Lower leg skin (tissue), 3 donors: ENCODE results near the gene FARS2.

Experiments
- CTCF ChIP-seq, 3 donors: fragments of 450-650 bp; IDR thresholded peaks; one replicate each; pipeline ENCODE4 v1.5.1; 2016; ENCODE audit warnings: antibody characterized with exemption in 3 of 3, mild to moderate bottlenecking in 3 of 3, moderate library complexity in 2 of 3
- POLR2A ChIP-seq, 2 donors: fragments of 450-650 bp; IDR thresholded peaks; one replicate each; pipeline ENCODE4 v1.6.1; 2016 to 2017; ENCODE audit warnings: antibody characterized with exemption in 2 of 2, mild to moderate bottlenecking in 1 of 2, moderate library complexity in 1 of 2

DNA sequence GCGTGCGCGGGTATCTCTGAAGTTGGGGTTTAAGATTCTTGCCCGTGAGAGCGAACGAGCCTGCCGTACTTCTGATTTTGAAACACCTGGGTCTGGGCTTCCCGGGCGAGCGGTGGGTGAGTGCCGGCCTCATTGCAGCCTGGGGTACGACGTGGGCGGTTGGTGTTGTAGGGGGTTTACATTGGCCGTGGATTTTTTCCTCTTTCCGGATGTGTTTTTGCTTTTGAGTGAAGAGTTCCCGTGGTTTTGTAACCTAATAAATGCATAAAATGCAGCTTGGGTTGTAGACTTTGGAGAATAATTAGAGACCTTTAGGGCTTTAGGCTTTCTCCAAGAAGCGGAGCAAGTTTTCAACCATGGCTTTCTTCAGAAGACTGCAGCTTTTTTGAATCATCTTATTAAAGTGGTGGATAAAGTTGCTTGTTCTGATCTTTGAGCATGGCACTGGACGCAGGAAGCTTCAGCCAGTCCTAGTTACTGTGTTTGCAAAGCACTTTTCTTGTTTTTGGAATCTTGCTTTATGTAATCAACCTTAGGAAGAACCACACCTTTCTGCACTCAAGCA is 314 bp downstream of the FARS2 start:
- no peak for TF ChIP-seq CTCF (IDR thresholded peaks at IDR 0.05)
- no peak for TF ChIP-seq POLR2A (IDR thresholded peaks at IDR 0.05)
